ENCODE data around the gene ADGRE1. TPM values are rescaled to one million over a fixed set of nuclear protein-coding genes. Genes with fewer than 3 reads are reported as not detected.

Gene ADGRE1, protein sequence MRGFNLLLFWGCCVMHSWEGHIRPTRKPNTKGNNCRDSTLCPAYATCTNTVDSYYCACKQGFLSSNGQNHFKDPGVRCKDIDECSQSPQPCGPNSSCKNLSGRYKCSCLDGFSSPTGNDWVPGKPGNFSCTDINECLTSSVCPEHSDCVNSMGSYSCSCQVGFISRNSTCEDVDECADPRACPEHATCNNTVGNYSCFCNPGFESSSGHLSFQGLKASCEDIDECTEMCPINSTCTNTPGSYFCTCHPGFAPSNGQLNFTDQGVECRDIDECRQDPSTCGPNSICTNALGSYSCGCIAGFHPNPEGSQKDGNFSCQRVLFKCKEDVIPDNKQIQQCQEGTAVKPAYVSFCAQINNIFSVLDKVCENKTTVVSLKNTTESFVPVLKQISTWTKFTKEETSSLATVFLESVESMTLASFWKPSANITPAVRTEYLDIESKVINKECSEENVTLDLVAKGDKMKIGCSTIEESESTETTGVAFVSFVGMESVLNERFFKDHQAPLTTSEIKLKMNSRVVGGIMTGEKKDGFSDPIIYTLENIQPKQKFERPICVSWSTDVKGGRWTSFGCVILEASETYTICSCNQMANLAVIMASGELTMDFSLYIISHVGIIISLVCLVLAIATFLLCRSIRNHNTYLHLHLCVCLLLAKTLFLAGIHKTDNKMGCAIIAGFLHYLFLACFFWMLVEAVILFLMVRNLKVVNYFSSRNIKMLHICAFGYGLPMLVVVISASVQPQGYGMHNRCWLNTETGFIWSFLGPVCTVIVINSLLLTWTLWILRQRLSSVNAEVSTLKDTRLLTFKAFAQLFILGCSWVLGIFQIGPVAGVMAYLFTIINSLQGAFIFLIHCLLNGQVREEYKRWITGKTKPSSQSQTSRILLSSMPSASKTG
- total RNA-seq, result not detected in 2 replicates

DNA sequence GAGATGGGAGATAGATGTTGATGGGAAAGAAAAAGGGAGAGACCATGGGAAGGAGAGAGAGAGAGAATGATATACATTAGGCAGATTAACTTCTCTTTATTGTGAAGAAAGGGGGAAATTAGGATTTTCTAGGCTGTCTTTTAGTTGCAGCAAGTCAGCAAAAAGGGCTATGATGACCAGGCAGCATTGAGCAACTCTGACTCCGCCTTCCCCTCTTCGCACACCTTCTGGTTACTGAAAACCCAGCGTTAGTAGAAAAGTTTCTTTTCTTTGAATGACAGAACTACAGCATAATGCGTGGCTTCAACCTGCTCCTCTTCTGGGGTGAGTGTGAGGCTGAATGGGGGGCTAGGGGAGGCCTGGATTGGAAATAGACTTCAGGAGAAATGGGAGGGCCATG, at the start of gene ADGRE1:
ADGRE1 (plus strand) TSS at position 264 of the 400 bp plus-strand sequence; CDS start at position 294, 30 bp downstream.

Other genes starting within 250 kb of the ADGRE1 start
- gene TNFSF14, start 217.4 kb upstream of the ADGRE1 start, total RNA-seq, result not detected in 2 replicates
- gene C3, start 166.9 kb upstream of the ADGRE1 start, total RNA-seq, result 0.49 and 10.9 TPM in 2 replicates
- 40.2 and 49.4 TPM in 2 replicates for gene GPR108, start 150.0 kb upstream of the ADGRE1 start, total RNA-seq
- gene TRIP10, start 147.9 kb upstream of the ADGRE1 start, total RNA-seq, result 44.8 and 60.2 TPM in 2 replicates
- 8.5 and 11.2 TPM in 2 replicates for gene SH2D3A, start 120.1 kb upstream of the ADGRE1 start, total RNA-seq
- gene VAV1, start 114.9 kb upstream of the ADGRE1 start, total RNA-seq, result 0.13 TPM in 1 of 2 replicates, not detected in the other
- not detected in 2 replicates for gene MBD3L2B, start 133.9 kb downstream of the ADGRE1 start, total RNA-seq
- not detected in 2 replicates for gene MBD3L5, start 143.0 kb downstream of the ADGRE1 start, total RNA-seq
- gene MBD3L4, start 152.6 kb downstream of the ADGRE1 start, total RNA-seq, result not detected in 2 replicates
- gene MBD3L2, start 161.7 kb downstream of the ADGRE1 start, total RNA-seq, result not detected in 2 replicates
- gene MBD3L3, start 171.1 kb downstream of the ADGRE1 start, total RNA-seq, result not detected in 2 replicates
- 4.9 and 6.3 TPM in 2 replicates for gene ZNF557, start 182.1 kb downstream of the ADGRE1 start, total RNA-seq

Data from mesangial cell (primary cell).